ENCODE measurements around the gene ALDH1B1.

DNA sequence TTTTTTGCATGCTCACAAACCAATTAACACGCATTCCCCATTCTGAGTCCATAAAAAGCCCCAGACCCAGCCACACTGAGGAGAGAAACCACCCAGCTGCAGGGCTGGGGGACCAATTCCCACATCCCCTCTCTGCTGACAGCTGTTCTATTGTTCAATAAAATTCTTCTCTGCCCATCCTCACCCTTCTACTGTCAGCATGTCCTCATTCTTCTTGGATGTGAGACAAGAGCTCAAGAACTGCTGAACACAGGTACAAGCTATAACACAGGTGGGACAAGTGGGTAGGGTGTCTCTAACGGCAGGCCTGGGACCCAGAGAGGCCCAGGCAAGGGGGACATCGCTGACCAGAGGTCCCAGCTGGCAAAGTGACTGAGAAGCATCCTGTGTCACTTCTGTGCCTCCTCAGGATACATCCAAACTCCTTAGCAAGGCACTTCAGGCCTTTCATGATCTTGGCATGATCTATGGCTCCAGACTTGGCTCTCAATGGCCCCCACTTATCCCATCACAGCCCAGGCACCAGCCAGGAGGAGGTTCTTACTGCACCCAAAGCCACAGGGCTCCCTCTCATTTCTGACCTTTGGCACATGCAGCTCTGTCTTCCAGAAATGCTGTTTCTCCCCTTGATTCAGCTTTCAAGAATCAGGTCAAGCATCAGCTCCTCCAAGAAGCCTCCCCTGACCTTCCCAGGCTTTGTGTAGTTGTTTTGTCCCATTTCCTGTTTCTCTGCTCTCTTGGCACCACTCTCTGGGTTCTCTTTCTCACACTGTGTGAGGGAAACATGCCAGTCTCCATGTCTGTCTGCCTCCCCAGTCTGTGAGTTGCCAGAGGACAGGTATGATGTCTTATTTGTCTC lies 7.3 kb upstream of the ALDH1B1 start:
- TF ChIP-seq KAT2A (conservative IDR thresholded peaks at IDR 0.05; ENCODE audit: control insufficient read depth, low read depth, low read length): no peak
- no peak for TF ChIP-seq MTA2 (IDR thresholded peaks at IDR 0.05; ENCODE audit: low read depth)
- no peak for TF ChIP-seq RBBP5 (conservative IDR thresholded peaks at IDR 0.05)
- TF ChIP-seq ZNF592 (IDR thresholded peaks at IDR 0.05): no peak
